Measurements from ENCODE around the gene KCND2.

The KCND2 gene

GRCh38 chr7:120260111-120260510 is 12.9 kb upstream of the KCND2 start:
- Histone ChIP-seq H3K27me3 (ENCODE audit: control insufficient read depth in 5 of 5, insufficient read depth in 4 of 5, low read length in 5 of 5) (no peaks in the 10 kb centered on the region), H3K27ac (ENCODE audit: low read depth, low read length) (no peak overlapping the region), H3K4me3 (ENCODE audit: low read depth in 1 of 5, low read length in 5 of 5) (no peak overlapping the region), H3K9ac (ENCODE audit: low read length in 5 of 5) (no peak overlapping the region), H3K36me3 (ENCODE audit: control insufficient read depth in 5 of 5, insufficient read depth in 5 of 5, low read length in 5 of 5) (no peaks in the 10 kb centered on the region), H3K9me3 (ENCODE audit: control insufficient read depth in 5 of 5, low read length in 5 of 5) (peaks cover 0 to 2% (median 0%) of the 10 kb centered on the region in 5 donors), H3K4me1 (ENCODE audit: control insufficient read depth in 5 of 5, insufficient read depth in 5 of 5, low read length in 5 of 5) (no peaks in the 10 kb centered on the region)

GRCh38 chr7:120272261-120272660 is 714 bp upstream of the KCND2 start:
- H3K4me1 ChIP-seq (ENCODE audit: control insufficient read depth in 5 of 5, insufficient read depth in 5 of 5, low read length in 5 of 5), result peaks cover 3 to 23% (median 16%) of the 10 kb centered on the region in 5 donors
- peaks cover 0 to 8% (median 0%) of the 10 kb centered on the region in 5 donors for H3K27me3 ChIP-seq (ENCODE audit: control insufficient read depth in 5 of 5, insufficient read depth in 4 of 5, low read length in 5 of 5)
- H3K9ac ChIP-seq (ENCODE audit: low read length in 5 of 5), result peak overlapping the region in 3 of 5 donors; percentile 42 to 70 (median 68)
- peak overlapping the region; percentile 72 to 96 (median 82) for H3K4me3 ChIP-seq (ENCODE audit: low read depth in 1 of 5, low read length in 5 of 5)
- no peak overlapping the region for H3K27ac ChIP-seq (ENCODE audit: low read depth, low read length)
- no peaks in the 10 kb centered on the region for H3K36me3 ChIP-seq (ENCODE audit: control insufficient read depth in 5 of 5, insufficient read depth in 5 of 5, low read length in 5 of 5)
- H3K9me3 ChIP-seq (ENCODE audit: control insufficient read depth in 5 of 5, low read length in 5 of 5), result peaks cover 0 to 6% (median 2%) of the 10 kb centered on the region in 5 donors

- Histone ChIP-seq H3K27ac (ENCODE audit: low read depth, low read length) (no peak overlapping the region), H3K9ac (ENCODE audit: low read length in 5 of 5) (peak overlapping the region in 2 of 5 donors; percentile 45 to 71), H3K4me3 (ENCODE audit: low read depth in 1 of 5, low read length in 5 of 5) (peak overlapping the region; percentile 72 to 94 (median 81)), H3K27me3 (ENCODE audit: control insufficient read depth in 5 of 5, insufficient read depth in 4 of 5, low read length in 5 of 5) (peaks cover 0 to 8% (median 0%) of the 10 kb centered on the region in 5 donors), H3K4me1 (ENCODE audit: control insufficient read depth in 5 of 5, insufficient read depth in 5 of 5, low read length in 5 of 5) (peaks cover 3 to 22% (median 17%) of the 10 kb centered on the region in 5 donors), H3K36me3 (ENCODE audit: control insufficient read depth in 5 of 5, insufficient read depth in 5 of 5, low read length in 5 of 5) (no peaks in the 10 kb centered on the region), H3K9me3 (ENCODE audit: control insufficient read depth in 5 of 5, low read length in 5 of 5) (peaks cover 0 to 6% (median 2%) of the 10 kb centered on the region in 5 donors)
Observed at GRCh38 chr7:120273476-120273975, 551 bp downstream of the KCND2 start.

- H3K27ac ChIP-seq (ENCODE audit: low read depth, low read length), result no peak overlapping the region
- H3K9me3 ChIP-seq (ENCODE audit: control insufficient read depth in 5 of 5, low read length in 5 of 5), result peaks cover 0 to 6% (median 2%) of the 10 kb centered on the region in 5 donors
- H3K36me3 ChIP-seq (ENCODE audit: control insufficient read depth in 5 of 5, insufficient read depth in 5 of 5, low read length in 5 of 5), result no peaks in the 10 kb centered on the region
- peak overlapping the region in 4 of 5 donors; percentile 72 to 81 (median 78) for H3K4me3 ChIP-seq (ENCODE audit: low read depth in 1 of 5, low read length in 5 of 5)
- peaks cover 0 to 8% (median 0%) of the 10 kb centered on the region in 5 donors for H3K27me3 ChIP-seq (ENCODE audit: control insufficient read depth in 5 of 5, insufficient read depth in 4 of 5, low read length in 5 of 5)
- H3K4me1 ChIP-seq (ENCODE audit: control insufficient read depth in 5 of 5, insufficient read depth in 5 of 5, low read length in 5 of 5), result peaks cover 3 to 24% (median 17%) of the 10 kb centered on the region in 5 donors
- H3K9ac ChIP-seq (ENCODE audit: low read length in 5 of 5), result no peak overlapping the region
Observed at GRCh38 chr7:120274482-120274881, 1.5 kb downstream of the KCND2 start.

GRCh38 chr7:120274899-120275298 is 1.9 kb downstream of the KCND2 start:
- Histone ChIP-seq H3K36me3 (ENCODE audit: control insufficient read depth in 5 of 5, insufficient read depth in 5 of 5, low read length in 5 of 5) (no peaks in the 10 kb centered on the region), H3K4me3 (ENCODE audit: low read depth in 1 of 5, low read length in 5 of 5) (no peak overlapping the region), H3K27me3 (ENCODE audit: control insufficient read depth in 5 of 5, insufficient read depth in 4 of 5, low read length in 5 of 5) (peaks cover 0 to 8% (median 0%) of the 10 kb centered on the region in 5 donors), H3K9me3 (ENCODE audit: control insufficient read depth in 5 of 5, low read length in 5 of 5) (peaks cover 0 to 6% (median 2%) of the 10 kb centered on the region in 5 donors), H3K4me1 (ENCODE audit: control insufficient read depth in 5 of 5, insufficient read depth in 5 of 5, low read length in 5 of 5) (peaks cover 3 to 24% (median 17%) of the 10 kb centered on the region in 5 donors), H3K9ac (ENCODE audit: low read length in 5 of 5) (no peak overlapping the region), H3K27ac (ENCODE audit: low read depth, low read length) (no peak overlapping the region)

- Histone ChIP-seq H3K4me1 (ENCODE audit: control insufficient read depth in 5 of 5, insufficient read depth in 5 of 5, low read length in 5 of 5) (peaks cover 3 to 24% (median 17%) of the 10 kb centered on the region in 5 donors), H3K27ac (ENCODE audit: low read depth, low read length) (no peak overlapping the region), H3K4me3 (ENCODE audit: low read depth in 1 of 5, low read length in 5 of 5) (no peak overlapping the region), H3K27me3 (ENCODE audit: control insufficient read depth in 5 of 5, insufficient read depth in 4 of 5, low read length in 5 of 5) (peaks cover 0 to 8% (median 0%) of the 10 kb centered on the region in 5 donors), H3K9me3 (ENCODE audit: control insufficient read depth in 5 of 5, low read length in 5 of 5) (peaks cover 0 to 6% (median 2%) of the 10 kb centered on the region in 5 donors), H3K36me3 (ENCODE audit: control insufficient read depth in 5 of 5, insufficient read depth in 5 of 5, low read length in 5 of 5) (no peaks in the 10 kb centered on the region), H3K9ac (ENCODE audit: low read length in 5 of 5) (no peak overlapping the region)
Observed at GRCh38 chr7:120276720-120277119, 3.7 kb downstream of the KCND2 start.

GRCh38 chr7:120278773-120279172 is 5.8 kb downstream of the KCND2 start:
- Histone ChIP-seq H3K4me1 (ENCODE audit: control insufficient read depth in 5 of 5, insufficient read depth in 5 of 5, low read length in 5 of 5) (peaks cover 0 to 14% (median 3%) of the 10 kb centered on the region in 5 donors), H3K9ac (ENCODE audit: low read length in 5 of 5) (no peak overlapping the region), H3K9me3 (ENCODE audit: control insufficient read depth in 5 of 5, low read length in 5 of 5) (peaks cover 0 to 6% (median 2%) of the 10 kb centered on the region in 5 donors), H3K4me3 (ENCODE audit: low read depth in 1 of 5, low read length in 5 of 5) (no peak overlapping the region), H3K27me3 (ENCODE audit: control insufficient read depth in 5 of 5, insufficient read depth in 4 of 5, low read length in 5 of 5) (peaks cover 0 to 3% (median 0%) of the 10 kb centered on the region in 5 donors), H3K27ac (ENCODE audit: low read depth, low read length) (no peak overlapping the region), H3K36me3 (ENCODE audit: control insufficient read depth in 5 of 5, insufficient read depth in 5 of 5, low read length in 5 of 5) (no peaks in the 10 kb centered on the region)

GRCh38 chr7:120280743-120281142 is 7.8 kb downstream of the KCND2 start:
- no peak overlapping the region for H3K9ac ChIP-seq (ENCODE audit: low read length in 5 of 5)
- no peaks in the 10 kb centered on the region for H3K27me3 ChIP-seq (ENCODE audit: control insufficient read depth in 5 of 5, insufficient read depth in 4 of 5, low read length in 5 of 5)
- H3K9me3 ChIP-seq (ENCODE audit: control insufficient read depth in 5 of 5, low read length in 5 of 5), result no peaks in the 10 kb centered on the region
- no peaks in the 10 kb centered on the region for H3K36me3 ChIP-seq (ENCODE audit: control insufficient read depth in 5 of 5, insufficient read depth in 5 of 5, low read length in 5 of 5)
- no peak overlapping the region for H3K27ac ChIP-seq (ENCODE audit: low read depth, low read length)
- peaks cover 0 to 12% (median 0%) of the 10 kb centered on the region in 5 donors for H3K4me1 ChIP-seq (ENCODE audit: control insufficient read depth in 5 of 5, insufficient read depth in 5 of 5, low read length in 5 of 5)
- no peak overlapping the region for H3K4me3 ChIP-seq (ENCODE audit: low read depth in 1 of 5, low read length in 5 of 5)

GRCh38 chr7:120293027-120293426 is 20.1 kb downstream of the KCND2 start:
- no peaks in the 10 kb centered on the region for H3K36me3 ChIP-seq (ENCODE audit: control insufficient read depth in 5 of 5, insufficient read depth in 5 of 5, low read length in 5 of 5)
- H3K27me3 ChIP-seq (ENCODE audit: control insufficient read depth in 5 of 5, insufficient read depth in 4 of 5, low read length in 5 of 5), result no peaks in the 10 kb centered on the region
- no peak overlapping the region for H3K4me3 ChIP-seq (ENCODE audit: low read depth in 1 of 5, low read length in 5 of 5)
- H3K27ac ChIP-seq (ENCODE audit: low read depth, low read length), result no peak overlapping the region
- no peak overlapping the region for H3K9ac ChIP-seq (ENCODE audit: low read length in 5 of 5)
- H3K9me3 ChIP-seq (ENCODE audit: control insufficient read depth in 5 of 5, low read length in 5 of 5), result no peaks in the 10 kb centered on the region
- H3K4me1 ChIP-seq (ENCODE audit: control insufficient read depth in 5 of 5, insufficient read depth in 5 of 5, low read length in 5 of 5), result no peaks in the 10 kb centered on the region

GRCh38 chr7:120302190-120302589 is 29.2 kb downstream of the KCND2 start:
- Histone ChIP-seq H3K9ac (ENCODE audit: low read length in 5 of 5) (no peak overlapping the region), H3K27me3 (ENCODE audit: control insufficient read depth in 5 of 5, insufficient read depth in 4 of 5, low read length in 5 of 5) (no peaks in the 10 kb centered on the region), H3K9me3 (ENCODE audit: control insufficient read depth in 5 of 5, low read length in 5 of 5) (no peaks in the 10 kb centered on the region), H3K36me3 (ENCODE audit: control insufficient read depth in 5 of 5, insufficient read depth in 5 of 5, low read length in 5 of 5) (no peaks in the 10 kb centered on the region), H3K4me1 (ENCODE audit: control insufficient read depth in 5 of 5, insufficient read depth in 5 of 5, low read length in 5 of 5) (no peaks in the 10 kb centered on the region), H3K4me3 (ENCODE audit: low read depth in 1 of 5, low read length in 5 of 5) (no peak overlapping the region), H3K27ac (ENCODE audit: low read depth, low read length) (no peak overlapping the region)
